Measurements from ENCODE around the gene CCDC126.

DNA sequence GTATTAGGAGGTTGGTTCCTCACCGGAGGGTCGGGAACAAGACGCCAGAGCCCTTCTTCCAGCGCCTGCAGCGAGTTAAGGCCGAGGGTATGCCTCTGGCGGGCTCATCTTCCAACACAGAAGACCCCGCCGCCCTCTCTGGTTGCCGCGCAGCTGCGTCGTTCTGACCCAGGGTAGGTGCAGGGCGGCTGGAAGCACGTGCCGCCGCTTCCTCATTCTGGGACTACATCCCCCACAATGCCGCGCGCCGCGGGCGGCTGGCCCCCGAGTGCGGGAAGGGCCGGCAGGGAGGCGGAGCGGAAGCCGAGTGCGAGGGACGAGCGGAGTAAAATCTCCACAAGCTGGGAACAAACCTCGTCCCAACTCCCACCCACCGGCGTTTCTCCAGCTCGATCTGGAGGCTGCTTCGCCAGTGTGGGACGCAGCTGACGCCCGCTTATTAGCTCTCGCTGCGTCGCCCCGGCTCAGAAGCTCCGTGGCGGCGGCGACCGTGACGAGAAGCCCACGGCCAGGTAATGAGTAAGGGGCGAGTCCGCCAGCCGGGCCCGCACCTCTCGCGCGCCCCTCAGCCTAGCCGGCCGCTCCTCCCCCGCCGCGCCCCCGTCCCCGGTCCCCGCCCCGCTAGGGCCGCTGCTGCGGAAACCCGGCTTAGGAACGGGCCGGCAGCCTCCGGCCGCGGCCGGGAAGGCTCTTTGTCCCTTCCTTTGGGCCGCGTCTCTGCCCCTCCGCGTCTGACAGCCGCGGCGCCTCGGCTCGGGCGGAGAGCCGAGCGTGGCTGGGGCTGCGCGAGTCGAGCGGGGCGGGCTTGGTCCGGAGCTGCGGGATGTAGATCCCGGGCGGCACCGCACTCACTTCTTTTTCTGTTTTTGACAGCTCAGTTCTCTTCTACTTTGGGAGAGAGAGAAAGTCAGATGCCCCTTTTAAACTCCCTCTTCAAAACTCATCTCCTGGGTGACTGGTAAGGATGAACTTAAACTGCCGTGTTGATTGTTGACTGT, at the start of gene CCDC126:
- peak in 2 of 4 donors; percentile 31 to 61 for TF ChIP-seq POLR2A (IDR thresholded peaks at IDR 0.05)
- TF ChIP-seq, protein P1, sequence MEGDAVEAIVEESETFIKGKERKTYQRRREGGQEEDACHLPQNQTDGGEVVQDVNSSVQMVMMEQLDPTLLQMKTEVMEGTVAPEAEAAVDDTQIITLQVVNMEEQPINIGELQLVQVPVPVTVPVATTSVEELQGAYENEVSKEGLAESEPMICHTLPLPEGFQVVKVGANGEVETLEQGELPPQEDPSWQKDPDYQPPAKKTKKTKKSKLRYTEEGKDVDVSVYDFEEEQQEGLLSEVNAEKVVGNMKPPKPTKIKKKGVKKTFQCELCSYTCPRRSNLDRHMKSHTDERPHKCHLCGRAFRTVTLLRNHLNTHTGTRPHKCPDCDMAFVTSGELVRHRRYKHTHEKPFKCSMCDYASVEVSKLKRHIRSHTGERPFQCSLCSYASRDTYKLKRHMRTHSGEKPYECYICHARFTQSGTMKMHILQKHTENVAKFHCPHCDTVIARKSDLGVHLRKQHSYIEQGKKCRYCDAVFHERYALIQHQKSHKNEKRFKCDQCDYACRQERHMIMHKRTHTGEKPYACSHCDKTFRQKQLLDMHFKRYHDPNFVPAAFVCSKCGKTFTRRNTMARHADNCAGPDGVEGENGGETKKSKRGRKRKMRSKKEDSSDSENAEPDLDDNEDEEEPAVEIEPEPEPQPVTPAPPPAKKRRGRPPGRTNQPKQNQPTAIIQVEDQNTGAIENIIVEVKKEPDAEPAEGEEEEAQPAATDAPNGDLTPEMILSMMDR (IDR thresholded peaks at IDR 0.05): no peak
